Activated CD4-positive, alpha-beta T cell treated with anti-CD3 and anti-CD28 coated beads for 36 hours (primary cell): ENCODE results near the gene CDH16. TPM values are rescaled to one million over a fixed set of nuclear protein-coding genes. Genes with fewer than 3 reads are reported as not detected.
"Not testable (repeated sequence)": the region's sequence is repeated elsewhere in the genome, so short reads cannot be mapped to it uniquely, and the experiment has no call there.

Experiments used
- ATAC-seq: fragments of 200-7000 bp; cut with Tn5 transposase; one replicate; pipeline ENCODE4 v1.10.0; 2021; ENCODE audit warnings: mild to moderate bottlenecking, moderate library complexity
- CTCF ChIA-PET: fragments of 350-600 bp; sonication (Branson Sonifier 250); formaldehyde crosslinking; loops from one replicate; lab custom pipeline; 2021; ENCODE audit warnings: antibody characterized with exemption; lab: Charles Lee
- POLR2A ChIA-PET: fragments of 350-600 bp; sonication (Branson Sonifier 250); formaldehyde crosslinking; loops from one replicate; lab custom pipeline; 2021; ENCODE audit warnings: antibody characterized with exemption, inconsistent platforms; lab: Charles Lee
- DNase-seq: peaks from one replicate; pipeline ENCODE4 v3.0.0-alpha.2; 2020
- H3K27ac Mint-ChIP-seq: one replicate; pipeline ENCODE4 v1.8.0; 2021; ENCODE audit warnings: mixed read lengths
- H3K27me3 Mint-ChIP-seq: one replicate; pipeline ENCODE4 v1.8.0; 2021; ENCODE audit warnings: mixed read lengths
- H3K36me3 Mint-ChIP-seq: one replicate; pipeline ENCODE4 v1.8.0; 2021; ENCODE audit warnings: low read depth, mixed read lengths
- H3K4me1 Mint-ChIP-seq: one replicate; pipeline ENCODE4 v1.8.0; 2021; ENCODE audit warnings: mixed read lengths
- H3K4me3 Mint-ChIP-seq: one replicate; pipeline ENCODE4 v1.8.0; 2021; ENCODE audit warnings: mild to moderate bottlenecking, moderate library complexity, mixed read lengths
- H3K9me3 Mint-ChIP-seq: one replicate; pipeline ENCODE4 v1.8.0; 2021; ENCODE audit warnings: low read depth, mixed read lengths
- intact Hi-C, 2 experiments: fragments of 100-400 bp; cut with DNase I in 1 of 2; cut with micrococcal nuclease in 1 of 2; formaldehyde crosslinking; loops; one replicate each; pipeline versions ENCODE4 v1.14.2 to v1.15.1; 2022 to 2024; cut with DNase I, micrococcal nuclease
- total RNA-seq, 2 experiments: library from RNA; stranded (reverse); gene quantifications; one replicate each; pipeline ENCODE4 v1.2.3, GENCODE V29; 2021

CDH16 gene
- total RNA-seq, 2 experiments from 2014 or later: not detected

- peak; percentile 38 for DNase-seq
- POLR2A ChIA-PET: no interaction called here
- H3K36me3 Mint-ChIP-seq: peaks cover 43% of the 10 kb centered on the region
- CTCF ChIA-PET: no interaction called here
- intact Hi-C loops: no loop called here
- H3K27ac Mint-ChIP-seq: peak overlapping the region; percentile 58
- H3K4me1 Mint-ChIP-seq: peaks cover 53% of the 10 kb centered on the region
- H3K27me3 Mint-ChIP-seq: no peaks in the 10 kb centered on the region
- peak overlapping the region; percentile 99 for H3K4me3 Mint-ChIP-seq
- no peak for ATAC-seq
- no peaks in the 10 kb centered on the region for H3K9me3 Mint-ChIP-seq
Observed at GRCh38 chr16:66936889-66937554, 18.3 kb upstream of the CDH16 start.

- POLR2A ChIA-PET: no interaction called here
- CTCF ChIA-PET: no interaction called here
- Mint-ChIP-seq H3K4me1 (peaks cover 57% of the 10 kb centered on the region), H3K27me3 (no peaks in the 10 kb centered on the region), H3K9me3 (no peaks in the 10 kb centered on the region), H3K27ac (peak overlapping the region; percentile 58), H3K36me3 (peaks cover 46% of the 10 kb centered on the region), H3K4me3 (peak overlapping the region; percentile 99)
- ATAC-seq: no peak
- DNase-seq: no peak
- intact Hi-C loops: no loop called here
Observed at GRCh38 chr16:66936462-66936861, 17.8 kb upstream of the CDH16 start.

- Mint-ChIP-seq H3K27ac (peak within 1 kb of the TSS; percentile 96), H3K9me3 (no peaks in the 10 kb centered on the region), H3K4me3 (peak within 1 kb of the TSS; percentile 99), H3K27me3 (no peaks in the 10 kb centered on the region), H3K36me3 (peaks cover 41% of the 10 kb centered on the region), H3K4me1 (peaks cover 57% of the 10 kb centered on the region)
- DNase-seq (no peak), ATAC-seq (no peak)
- ChIA-PET CTCF (no interaction called here), POLR2A (no interaction called here)
- intact Hi-C loops: loop anchor here in 1 of 2 experiments (2.0 kb wide), 3 partner anchors 41 to 105 kb away; partner anchors contain the start of genes NAE1 and PDP2
Observed at GRCh38 chr16:66935314-66936011, 16.8 kb upstream of the CDH16 start, which contains the start of gene CES2. Gene CES2 (plus strand): TSS chr16:66935516. CDS start chr16:66935636, 120 bp downstream.

GRCh38 chr16:66934839-66935313, 16.2 kb upstream of the CDH16 start:
- intact Hi-C loops: loop anchor here (1.0 to 2.0 kb wide), 10 partner anchors 12 to 292 kb away; partner anchors contain the start of genes CBFB (in 1 of the 2), CMTM4 (in 1 of the 2), DYNC1LI2 (in 1 of the 2) and NAE1 (in 1 of the 2)
- POLR2A ChIA-PET: not testable (repeated sequence)

GRCh38 chr16:66934138-66934838, 15.6 kb upstream of the CDH16 start, which contains the start of gene CIAO2B:
Gene CIAO2B (minus strand): TSS chr16:66934402. CDS start chr16:66934364, 38 bp downstream.
- CTCF ChIA-PET: interaction anchor here (0.6 to 2.2 kb wide), 4 partner anchors 34 to 223 kb away, joined by 3 to 6 read pairs (median 4); no protein-coding TSS in a partner anchor
- Mint-ChIP-seq H3K4me1 (peaks cover 57% of the 10 kb centered on the region), H3K27me3 (no peaks in the 10 kb centered on the region), H3K4me3 (peak within 1 kb of the TSS; percentile 99), H3K36me3 (peaks cover 43% of the 10 kb centered on the region), H3K9me3 (no peaks in the 10 kb centered on the region), H3K27ac (peak within 1 kb of the TSS; percentile 96)
- DNase-seq (peak; percentile 93), ATAC-seq (peak; percentile 84)
- POLR2A ChIA-PET: interaction anchor here (0.9 kb wide), 1 partner anchor 16 kb away, joined by 3 read pairs; the partner anchor contains the start of gene CDH16
- intact Hi-C loops: loop anchor here (1.0 to 2.0 kb wide), 10 partner anchors 13 to 293 kb away; partner anchors contain the start of genes CBFB (in 1 of the 2), CMTM4 (in 1 of the 2), DYNC1LI2 (in 1 of the 2) and NAE1 (in 1 of the 2)

More at GRCh38 chr16:66934839-66935313, 16.2 kb upstream of the CDH16 start:
- H3K4me1 Mint-ChIP-seq: peaks cover 57% of the 10 kb centered on the region
- not testable (repeated sequence) for H3K27me3 Mint-ChIP-seq, H3K9me3 Mint-ChIP-seq, DNase-seq, ATAC-seq
- H3K27ac Mint-ChIP-seq: peak overlapping the region; percentile 96
- CTCF ChIA-PET: interaction anchor here (0.6 kb wide), 1 partner anchor 222 kb away, joined by 3 read pairs; no protein-coding TSS in a partner anchor
- H3K4me3 Mint-ChIP-seq: peak overlapping the region; percentile 99
- peaks cover 44% of the 10 kb centered on the region for H3K36me3 Mint-ChIP-seq

- ChIA-PET CTCF (interaction anchor here (0.6 to 2.2 kb wide), 11 partner anchors 9 to 330 kb away, joined by 3 to 7 read pairs (median 4); no protein-coding TSS in a partner anchor), POLR2A (interaction anchor here (0.7 to 0.9 kb wide), 2 partner anchors 15 to 93 kb away, joined by 3 to 4 read pairs; partner anchors contain the start of gene CDH16)
- intact Hi-C loops: loop anchor here (1.0 to 2.0 kb wide), 10 partner anchors 14 to 294 kb away; partner anchors contain the start of genes CBFB (in 1 of the 2), CMTM4 (in 1 of the 2), DYNC1LI2 (in 1 of the 2) and NAE1 (in 1 of the 2)
- Mint-ChIP-seq H3K27me3 (no peaks in the 10 kb centered on the region), H3K4me1 (peaks cover 57% of the 10 kb centered on the region), H3K4me3 (peak overlapping the region; percentile 99), H3K36me3 (peaks cover 43% of the 10 kb centered on the region), H3K27ac (peak overlapping the region; percentile 96), H3K9me3 (no peaks in the 10 kb centered on the region)
- peak; percentile 79 for DNase-seq
- peak; percentile 84 for ATAC-seq
Observed at GRCh38 chr16:66933776-66934137, 15.1 kb upstream of the CDH16 start.

- POLR2A ChIA-PET: interaction anchor here (0.6 to 1.0 kb wide), 2 partner anchors 20 to 170 kb away, joined by 3 to 7 read pairs; no protein-coding TSS in a partner anchor
- Mint-ChIP-seq H3K4me1 (peaks cover 47% of the 10 kb centered on the region), H3K9me3 (no peaks in the 10 kb centered on the region), H3K27ac (peak overlapping the region; percentile 96), H3K36me3 (peaks cover 43% of the 10 kb centered on the region), H3K27me3 (no peaks in the 10 kb centered on the region), H3K4me3 (peak overlapping the region; percentile 99)
- DNase-seq (no peak), ATAC-seq (no peak)
- CTCF ChIA-PET: interaction anchor here (0.6 to 2.2 kb wide), 6 partner anchors 11 to 450 kb away, joined by 3 to 6 read pairs (median 4); partner anchors contain the start of gene NAE1
- intact Hi-C loops: no loop called here
Observed at GRCh38 chr16:66932076-66932475, 13.4 kb upstream of the CDH16 start.

- H3K4me1 Mint-ChIP-seq: peaks cover 43% of the 10 kb centered on the region
- CTCF ChIA-PET: interaction anchor here (0.6 to 1.8 kb wide), 5 partner anchors 10 to 323 kb away, joined by 4 to 5 read pairs (median 4); partner anchors contain the start of gene NAE1
- no peaks in the 10 kb centered on the region for H3K27me3 Mint-ChIP-seq
- DNase-seq (no peak), ATAC-seq (no peak)
- H3K4me3 Mint-ChIP-seq: peak overlapping the region; percentile 42
- intact Hi-C loops: no loop called here
- H3K27ac Mint-ChIP-seq: no peak overlapping the region
- POLR2A ChIA-PET: interaction anchor here (0.6 to 1.0 kb wide), 2 partner anchors 20 to 170 kb away, joined by 3 to 7 read pairs; no protein-coding TSS in a partner anchor
- H3K36me3 Mint-ChIP-seq: peaks cover 41% of the 10 kb centered on the region
- no peaks in the 10 kb centered on the region for H3K9me3 Mint-ChIP-seq
Observed at GRCh38 chr16:66931665-66932064, 13.0 kb upstream of the CDH16 start.

GRCh38 chr16:66930189-66930588, 11.5 kb upstream of the CDH16 start:
- DNase-seq: no peak
- POLR2A ChIA-PET: interaction anchor here (0.8 kb wide), 1 partner anchor 10 kb away, joined by 3 read pairs; no protein-coding TSS in a partner anchor
- Mint-ChIP-seq H3K36me3 (peaks cover 34% of the 10 kb centered on the region), H3K9me3 (no peaks in the 10 kb centered on the region), H3K27me3 (peaks cover 11% of the 10 kb centered on the region), H3K4me3 (no peak overlapping the region), H3K4me1 (peaks cover 36% of the 10 kb centered on the region), H3K27ac (no peak overlapping the region)
- ATAC-seq: no peak
- intact Hi-C loops: no loop called here
- CTCF ChIA-PET: interaction anchor here (1.6 kb wide), 1 partner anchor 24 kb away, joined by 5 read pairs; no protein-coding TSS in a partner anchor
